ENCODE data around the gene SPSB1.
"Not testable (repeated sequence)": the region's sequence is repeated elsewhere in the genome, so short reads cannot be mapped to it uniquely, and the experiment has no call there.

Gene SPSB1

GRCh38 chr1:9299571-9300541 is 7.2 kb downstream of the SPSB1 start:
- DNase-seq (ENCODE audit: low read depth in 3 of 3, low spot score in 1 of 3), result not testable (repeated sequence)

- DNase-seq (ENCODE audit: low read depth in 3 of 3, low spot score in 1 of 3), result no peak
Observed at GRCh38 chr1:9300573-9300972, 7.9 kb downstream of the SPSB1 start.

GRCh38 chr1:9302745-9303524 is 10.2 kb downstream of the SPSB1 start:
- no peak for DNase-seq (ENCODE audit: low read depth in 3 of 3, low spot score in 1 of 3)

- DNase-seq (ENCODE audit: low read depth in 3 of 3, low spot score in 1 of 3), result no peak
Observed at GRCh38 chr1:9303916-9304315, 11.2 kb downstream of the SPSB1 start.

- no peak for DNase-seq (ENCODE audit: low read depth in 3 of 3, low spot score in 1 of 3)
Observed at GRCh38 chr1:9305216-9305615, 12.5 kb downstream of the SPSB1 start.

GRCh38 chr1:9306006-9306405 is 13.3 kb downstream of the SPSB1 start:
- DNase-seq (ENCODE audit: low read depth in 3 of 3, low spot score in 1 of 3), result no peak

- DNase-seq (ENCODE audit: low read depth in 3 of 3, low spot score in 1 of 3), result no peak
Observed at GRCh38 chr1:9307303-9307702, 14.6 kb downstream of the SPSB1 start.

- DNase-seq (ENCODE audit: low read depth in 3 of 3, low spot score in 1 of 3), result no peak
Observed at GRCh38 chr1:9308236-9308785, 15.6 kb downstream of the SPSB1 start.

- DNase-seq (ENCODE audit: low read depth in 3 of 3, low spot score in 1 of 3), result no peak
Observed at GRCh38 chr1:9309080-9309479, 16.4 kb downstream of the SPSB1 start.

- no peak for DNase-seq (ENCODE audit: low read depth in 3 of 3, low spot score in 1 of 3)
Observed at GRCh38 chr1:9309991-9310390, 17.3 kb downstream of the SPSB1 start.

- DNase-seq (ENCODE audit: low read depth in 3 of 3, low spot score in 1 of 3), result no peak
Observed at GRCh38 chr1:9311029-9311428, 18.3 kb downstream of the SPSB1 start.

GRCh38 chr1:9311479-9311878 is 18.8 kb downstream of the SPSB1 start:
- no peak for DNase-seq (ENCODE audit: low read depth in 3 of 3, low spot score in 1 of 3)

GRCh38 chr1:9312168-9312720 is 19.6 kb downstream of the SPSB1 start:
- no peak for DNase-seq (ENCODE audit: low read depth in 3 of 3, low spot score in 1 of 3)

GRCh38 chr1:9313576-9313975 is 20.9 kb downstream of the SPSB1 start:
- no peak for DNase-seq (ENCODE audit: low read depth in 3 of 3, low spot score in 1 of 3)

- no peak for DNase-seq (ENCODE audit: low read depth in 3 of 3, low spot score in 1 of 3)
Observed at GRCh38 chr1:9314111-9314510, 21.4 kb downstream of the SPSB1 start.

GRCh38 chr1:9314711-9315379 is 22.2 kb downstream of the SPSB1 start:
- no peak for DNase-seq (ENCODE audit: low read depth in 3 of 3, low spot score in 1 of 3)

GRCh38 chr1:9315411-9316079 is 22.9 kb downstream of the SPSB1 start:
- peak in 1 of 3 donors; percentile 49 for DNase-seq (ENCODE audit: low read depth in 3 of 3, low spot score in 1 of 3)

GRCh38 chr1:9316080-9316444 is 23.4 kb downstream of the SPSB1 start:
- peak in 1 of 3 donors; percentile 23 for DNase-seq (ENCODE audit: low read depth in 3 of 3, low spot score in 1 of 3)

- no peak for DNase-seq (ENCODE audit: low read depth in 3 of 3, low spot score in 1 of 3)
Observed at GRCh38 chr1:9316512-9316911, 23.8 kb downstream of the SPSB1 start.

GRCh38 chr1:9317072-9317471 is 24.4 kb downstream of the SPSB1 start:
- DNase-seq (ENCODE audit: low read depth in 3 of 3, low spot score in 1 of 3), result no peak
